Tibial nerve (tissue), 4 donors: ENCODE results near the gene MALRD1. TPM values are rescaled to one million over a fixed set of nuclear protein-coding genes. Genes with fewer than 3 reads are reported as not detected.

Source experiments
- DNase-seq, 2 donors: peaks; one replicate each; pipeline ENCODE4 v3.0.0-alpha.2; 2019; ENCODE audit warnings: low spot score in 2 of 2
- H3K27ac ChIP-seq, 4 donors: fragments of 200-600 bp; sonication (generic) in 3 of 4; one replicate each; pipeline ENCODE4 v1.5.1; 2017 to 2019; ENCODE audit warnings: mild to moderate bottlenecking in 1 of 4
- H3K27me3 ChIP-seq, 2 donors: fragments of 200-600 bp; sonication (generic) in 1 of 2; one replicate each; pipeline versions ENCODE4 v1.5.1 to v1.6.0; 2017 to 2019
- H3K36me3 ChIP-seq, 3 donors: fragments of 200-600 bp; sonication (generic); one replicate each; pipeline ENCODE4 v1.5.1; 2018 to 2019
- H3K4me1 ChIP-seq, 4 donors: fragments of 200-600 bp; sonication (generic) in 3 of 4; one replicate each; pipeline ENCODE4 v1.5.1; 2017 to 2019
- H3K4me3 ChIP-seq, 4 donors: fragments of 200-600 bp; sonication (generic) in 3 of 4; one replicate each; pipeline ENCODE4 v1.5.1; 2017 to 2019; ENCODE audit warnings: mild to moderate bottlenecking in 1 of 4, moderate library complexity in 1 of 4
- H3K9me3 ChIP-seq, 4 donors: fragments of 200-600 bp; sonication (generic) in 3 of 4; one replicate each; pipeline ENCODE4 v1.5.1; 2017 to 2019
- EP300 ChIP-seq, 2 donors: sonication (generic); formaldehyde crosslinking; IDR thresholded peaks; one replicate each; pipeline ENCODE4 v1.6.1; 2017; ENCODE audit warnings: antibody characterized with exemption in 2 of 2, mild to moderate bottlenecking in 1 of 2
- POLR2A ChIP-seq, 2 donors: fragments of 450-650 bp; IDR thresholded peaks; one replicate each; pipeline ENCODE4 v1.6.1; 2017; ENCODE audit warnings: antibody characterized with exemption in 2 of 2, mild to moderate bottlenecking in 2 of 2, moderate library complexity in 2 of 2
- WGBS, 2 donors: methylation state at CpG; one replicate each; pipeline ENCODE4 v1.1.5; 2018; 5-methylcytosine and 5-hydroxymethylcytosine counted together
- total RNA-seq, 4 donors: library from RNA; depleted of rRNA; stranded (reverse); fragments of >200 nt; gene quantifications; one replicate each; pipeline ENCODE4 v1.1.0, GENCODE V29; 2016
- TF ChIP-seq, protein P1 (sequence below), 5 experiments: fragments of 200-600 bp in 3 of 5; fragments of 450-650 bp in 2 of 5; sonication (generic) in 3 of 5; IDR thresholded peaks; one replicate each; pipeline ENCODE4 v1.5.1; 2016 to 2019; ENCODE audit warnings: antibody characterized with exemption in 5 of 5, mild to moderate bottlenecking in 3 of 5, moderate library complexity in 2 of 5

The MALRD1 gene
- total RNA-seq, 4 donors from 2014 or later = 1.3 to 5.4 (median 3.6) TPM; not detected in 1

DNA sequence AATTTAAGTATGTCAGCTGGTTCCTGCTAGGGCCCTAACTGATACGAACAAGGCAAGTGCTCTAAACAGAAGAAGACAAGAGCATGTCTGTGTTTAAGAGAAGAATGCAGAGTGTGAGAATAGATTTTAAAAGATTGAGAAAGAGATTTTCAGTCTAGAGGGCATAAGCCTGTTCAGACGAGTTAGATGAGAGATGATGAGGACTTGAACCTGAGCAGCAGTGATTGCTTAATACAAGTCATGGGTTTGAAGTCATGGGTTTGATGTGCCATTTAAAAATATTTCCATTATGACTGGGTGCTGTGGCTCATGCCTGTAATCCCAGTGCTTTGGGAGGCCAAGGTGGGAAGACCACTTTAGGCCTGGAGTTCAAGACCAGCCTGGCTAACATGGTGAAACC is 658.8 kb downstream of the MALRD1 start:
- Histone ChIP-seq H3K9me3 (peaks cover 0 to 13% (median 4%) of the 10 kb centered on the region in 4 donors), H3K27ac (no peak overlapping the region)
- 85 to 94% methylated on average over 2 of the region's 2 CpGs for WGBS, 2 donors

GRCh38 chr10:19708031-19708430 is 659.4 kb downstream of the MALRD1 start:
- Histone ChIP-seq H3K27ac (no peak overlapping the region), H3K9me3 (peaks cover 0 to 14% (median 5%) of the 10 kb centered on the region in 4 donors), H3K4me3 (no peak overlapping the region), H3K27me3 (no peaks in the 10 kb centered on the region), H3K36me3 (no peaks in the 10 kb centered on the region), H3K4me1 (peaks cover 0 to 4% (median 0%) of the 10 kb centered on the region in 4 donors)
- TF ChIP-seq POLR2A (IDR thresholded peaks at IDR 0.05) = no peak
- TF ChIP-seq, protein P1, sequence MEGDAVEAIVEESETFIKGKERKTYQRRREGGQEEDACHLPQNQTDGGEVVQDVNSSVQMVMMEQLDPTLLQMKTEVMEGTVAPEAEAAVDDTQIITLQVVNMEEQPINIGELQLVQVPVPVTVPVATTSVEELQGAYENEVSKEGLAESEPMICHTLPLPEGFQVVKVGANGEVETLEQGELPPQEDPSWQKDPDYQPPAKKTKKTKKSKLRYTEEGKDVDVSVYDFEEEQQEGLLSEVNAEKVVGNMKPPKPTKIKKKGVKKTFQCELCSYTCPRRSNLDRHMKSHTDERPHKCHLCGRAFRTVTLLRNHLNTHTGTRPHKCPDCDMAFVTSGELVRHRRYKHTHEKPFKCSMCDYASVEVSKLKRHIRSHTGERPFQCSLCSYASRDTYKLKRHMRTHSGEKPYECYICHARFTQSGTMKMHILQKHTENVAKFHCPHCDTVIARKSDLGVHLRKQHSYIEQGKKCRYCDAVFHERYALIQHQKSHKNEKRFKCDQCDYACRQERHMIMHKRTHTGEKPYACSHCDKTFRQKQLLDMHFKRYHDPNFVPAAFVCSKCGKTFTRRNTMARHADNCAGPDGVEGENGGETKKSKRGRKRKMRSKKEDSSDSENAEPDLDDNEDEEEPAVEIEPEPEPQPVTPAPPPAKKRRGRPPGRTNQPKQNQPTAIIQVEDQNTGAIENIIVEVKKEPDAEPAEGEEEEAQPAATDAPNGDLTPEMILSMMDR (IDR thresholded peaks at IDR 0.05) = no peak
- no peak for TF ChIP-seq EP300 (IDR thresholded peaks at IDR 0.05)
- no peak for DNase-seq

More for the DNA sequence above, 658.8 kb downstream of the MALRD1 start:
- H3K4me1 ChIP-seq = peaks cover 0 to 4% (median 0%) of the 10 kb centered on the region in 4 donors
- H3K27me3 ChIP-seq = no peaks in the 10 kb centered on the region
- no peak overlapping the region for H3K4me3 ChIP-seq
- TF ChIP-seq, protein P1 (IDR thresholded peaks at IDR 0.05) = no peak
- no peak for TF ChIP-seq POLR2A (IDR thresholded peaks at IDR 0.05)
- TF ChIP-seq EP300 (IDR thresholded peaks at IDR 0.05) = no peak
- no peaks in the 10 kb centered on the region for H3K36me3 ChIP-seq
- no peak for DNase-seq

GRCh38 chr10:19710600-19710999 is 662.0 kb downstream of the MALRD1 start:
- no peak for DNase-seq
- TF ChIP-seq, protein P1 (IDR thresholded peaks at IDR 0.05) = no peak
- no peak for TF ChIP-seq EP300 (IDR thresholded peaks at IDR 0.05)
- TF ChIP-seq POLR2A (IDR thresholded peaks at IDR 0.05) = no peak
- Histone ChIP-seq H3K36me3 (no peaks in the 10 kb centered on the region), H3K9me3 (peaks cover 0 to 14% (median 5%) of the 10 kb centered on the region in 4 donors), H3K27me3 (no peaks in the 10 kb centered on the region), H3K4me1 (no peaks in the 10 kb centered on the region), H3K27ac (no peak overlapping the region), H3K4me3 (no peak overlapping the region)
- WGBS, 2 donors = 85 to 91% methylated on average over 3 of the region's 3 CpGs

GRCh38 chr10:19713159-19713558 is 664.6 kb downstream of the MALRD1 start:
- Histone ChIP-seq H3K27me3 (no peaks in the 10 kb centered on the region), H3K9me3 (peaks cover 0 to 14% (median 5%) of the 10 kb centered on the region in 4 donors), H3K27ac (no peak overlapping the region), H3K36me3 (no peaks in the 10 kb centered on the region), H3K4me3 (no peak overlapping the region), H3K4me1 (no peaks in the 10 kb centered on the region)
- TF ChIP-seq, protein P1 (IDR thresholded peaks at IDR 0.05) = no peak
- TF ChIP-seq POLR2A (IDR thresholded peaks at IDR 0.05) (no peak), EP300 (IDR thresholded peaks at IDR 0.05) (no peak)
- DNase-seq = no peak

GRCh38 chr10:19713800-19714525 is 665.4 kb downstream of the MALRD1 start:
- Histone ChIP-seq H3K4me3 (peak overlapping the region in 1 of 4 donors; percentile 25), H3K27me3 (no peaks in the 10 kb centered on the region), H3K4me1 (no peaks in the 10 kb centered on the region), H3K36me3 (no peaks in the 10 kb centered on the region), H3K9me3 (peaks cover 0 to 14% (median 5%) of the 10 kb centered on the region in 4 donors), H3K27ac (peak overlapping the region in 2 of 4 donors; percentile 3 to 50)
- DNase-seq = no peak
- TF ChIP-seq, protein P1 (IDR thresholded peaks at IDR 0.05) = peak in 3 of 5 experiments; percentile 20 to 47 (median 27)
- TF ChIP-seq EP300 (IDR thresholded peaks at IDR 0.05) (peak in 1 of 2 donors; percentile 48), POLR2A (IDR thresholded peaks at IDR 0.05) (no peak)
- WGBS, 2 donors = 44 to 53% methylated on average over 17 to 18 of the region's 18 CpGs
